ENCODE measurements around the gene CNTNAP4. TPM values are rescaled to one million over a fixed set of nuclear protein-coding genes. Genes with fewer than 3 reads are reported as not detected.

Gene CNTNAP4
- total and polyA plus RNA-seq, 2 experiments from 2014 or later: 0.64 to 1.1 TPM

DNA sequence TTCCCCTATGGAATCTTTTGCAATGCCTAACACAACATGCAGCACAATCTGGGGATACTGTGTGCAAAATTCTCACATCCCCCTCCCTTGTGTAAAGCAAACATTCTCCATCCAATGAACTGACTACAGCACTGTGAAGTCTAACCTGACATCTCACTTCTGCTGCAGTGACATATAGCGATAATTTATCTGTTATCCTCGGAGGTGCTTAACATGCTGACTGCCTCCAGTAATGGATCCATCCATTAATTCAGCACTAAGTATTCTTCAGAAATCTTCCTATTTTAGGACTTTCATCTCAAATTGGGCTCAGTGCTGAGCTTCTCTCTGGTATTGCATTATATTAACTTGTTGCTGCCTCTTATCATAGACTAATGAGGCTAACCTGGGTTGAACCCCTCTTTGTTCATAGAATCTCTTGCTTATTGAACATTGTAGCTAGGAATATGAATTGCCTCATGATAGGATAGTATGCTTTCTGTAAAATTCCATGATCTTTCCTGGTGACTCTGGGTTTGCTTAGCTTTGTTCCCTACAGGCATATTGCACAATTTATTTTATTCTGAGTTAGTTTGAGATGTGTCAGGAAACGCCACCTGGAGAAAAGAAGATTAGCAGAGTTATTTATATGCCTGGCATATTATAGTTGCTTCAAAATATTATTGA lies 187.9 kb downstream of the CNTNAP4 start:
- Histone ChIP-seq H3K27ac (no peak overlapping the region), H3K36me3 (replicated peaks; ENCODE audit: insufficient read depth, low read depth) (no peaks in the 10 kb centered on the region), H2AFZ (no peak overlapping the region), H3K9me3 (ENCODE audit: low read depth) (no peaks in the 10 kb centered on the region), H3K27me3 (no peaks in the 10 kb centered on the region), H4K20me1 (ENCODE audit: insufficient read depth, poor library complexity, severe bottlenecking) (no peaks in the 10 kb centered on the region), H3K4me1 (ENCODE audit: insufficient read depth) (no peaks in the 10 kb centered on the region), H3K4me3 (no peak overlapping the region), H3K4me2 (no peak overlapping the region), H3K9me2 (replicated peaks; ENCODE audit: insufficient read depth) (no peaks in the 10 kb centered on the region), H3K79me2 (no peaks in the 10 kb centered on the region)
- 77% methylated on average over 3 of the region's 3 CpGs for WGBS (ENCODE audit: low lambda C conversion rate, missing lambda C conversion rate)
- no peak for DNase-seq (ENCODE audit: low spot score)
- TF ChIP-seq EZH2 (IDR thresholded peaks at IDR 0.05; ENCODE audit: borderline replicate concordance) (no peak), EZH2phosphoT487 (IDR thresholded peaks at IDR 0.05; ENCODE audit: low read depth, severe bottlenecking, unreplicated experiment) (no peak)
- TF ChIP-seq, protein P1, sequence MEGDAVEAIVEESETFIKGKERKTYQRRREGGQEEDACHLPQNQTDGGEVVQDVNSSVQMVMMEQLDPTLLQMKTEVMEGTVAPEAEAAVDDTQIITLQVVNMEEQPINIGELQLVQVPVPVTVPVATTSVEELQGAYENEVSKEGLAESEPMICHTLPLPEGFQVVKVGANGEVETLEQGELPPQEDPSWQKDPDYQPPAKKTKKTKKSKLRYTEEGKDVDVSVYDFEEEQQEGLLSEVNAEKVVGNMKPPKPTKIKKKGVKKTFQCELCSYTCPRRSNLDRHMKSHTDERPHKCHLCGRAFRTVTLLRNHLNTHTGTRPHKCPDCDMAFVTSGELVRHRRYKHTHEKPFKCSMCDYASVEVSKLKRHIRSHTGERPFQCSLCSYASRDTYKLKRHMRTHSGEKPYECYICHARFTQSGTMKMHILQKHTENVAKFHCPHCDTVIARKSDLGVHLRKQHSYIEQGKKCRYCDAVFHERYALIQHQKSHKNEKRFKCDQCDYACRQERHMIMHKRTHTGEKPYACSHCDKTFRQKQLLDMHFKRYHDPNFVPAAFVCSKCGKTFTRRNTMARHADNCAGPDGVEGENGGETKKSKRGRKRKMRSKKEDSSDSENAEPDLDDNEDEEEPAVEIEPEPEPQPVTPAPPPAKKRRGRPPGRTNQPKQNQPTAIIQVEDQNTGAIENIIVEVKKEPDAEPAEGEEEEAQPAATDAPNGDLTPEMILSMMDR (IDR thresholded peaks at IDR 0.05; ENCODE audit: poor library complexity): no peak

DNA sequence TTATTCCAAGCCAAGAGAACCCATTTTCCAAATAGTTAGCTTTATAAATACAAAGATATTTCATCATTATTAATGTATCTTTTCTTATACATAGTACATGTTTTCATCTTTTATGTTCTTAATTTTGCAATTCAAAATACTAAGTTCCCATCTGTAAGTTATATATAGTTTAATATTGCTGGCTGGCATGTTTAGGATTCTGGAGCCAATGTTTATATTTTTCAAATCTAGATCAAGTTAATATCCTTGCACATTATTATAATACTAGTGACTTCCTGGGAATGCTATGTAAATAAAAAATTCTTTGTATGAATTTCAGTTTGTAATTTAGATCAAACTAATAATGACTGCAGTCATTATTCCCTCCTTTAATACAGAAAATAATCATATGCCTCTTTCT lies 189.7 kb downstream of the CNTNAP4 start:
- no peak for DNase-seq (ENCODE audit: low spot score)
- no peak overlapping the region for H2AFZ ChIP-seq
- H3K27me3 ChIP-seq: no peaks in the 10 kb centered on the region

DNA sequence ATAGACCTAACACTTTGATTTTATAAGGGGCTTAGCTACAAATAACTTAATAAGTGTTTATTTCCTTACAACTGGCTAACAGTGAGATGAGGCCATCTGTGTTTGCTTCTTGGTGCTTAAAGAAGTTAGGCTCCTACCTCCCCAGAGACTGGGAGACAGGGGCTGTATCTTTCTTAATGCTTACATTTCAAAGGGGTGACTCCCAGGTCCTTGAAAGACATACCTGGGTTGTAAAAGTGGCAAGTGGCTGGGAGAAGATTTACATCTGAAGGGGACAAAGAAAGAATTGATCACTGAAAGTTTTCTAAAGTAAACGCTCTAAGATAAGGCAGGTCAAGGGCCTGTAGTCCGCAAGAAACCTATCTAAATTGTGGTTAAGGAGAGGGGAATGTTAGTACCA lies 196.8 kb downstream of the CNTNAP4 start:
- TF ChIP-seq EZH2phosphoT487 (IDR thresholded peaks at IDR 0.05; ENCODE audit: low read depth, severe bottlenecking, unreplicated experiment) (no peak), EZH2 (IDR thresholded peaks at IDR 0.05; ENCODE audit: borderline replicate concordance) (no peak)
- TF ChIP-seq, protein P1 (IDR thresholded peaks at IDR 0.05; ENCODE audit: poor library complexity): no peak
- 48% methylated on average over 2 of the region's 2 CpGs for WGBS (ENCODE audit: low lambda C conversion rate, missing lambda C conversion rate)
- no peaks in the 10 kb centered on the region for H3K27me3 ChIP-seq

More for the DNA sequence above, 189.7 kb downstream of the CNTNAP4 start:
- Histone ChIP-seq H3K4me1 (ENCODE audit: insufficient read depth) (no peaks in the 10 kb centered on the region), H3K4me3 (no peak overlapping the region), H4K20me1 (ENCODE audit: insufficient read depth, poor library complexity, severe bottlenecking) (no peaks in the 10 kb centered on the region), H3K79me2 (no peaks in the 10 kb centered on the region), H3K4me2 (no peak overlapping the region), H3K36me3 (replicated peaks; ENCODE audit: insufficient read depth, low read depth) (no peaks in the 10 kb centered on the region), H3K27ac (no peak overlapping the region), H3K9me3 (ENCODE audit: low read depth) (no peaks in the 10 kb centered on the region), H3K9me2 (replicated peaks; ENCODE audit: insufficient read depth) (no peaks in the 10 kb centered on the region)
- TF ChIP-seq EZH2phosphoT487 (IDR thresholded peaks at IDR 0.05; ENCODE audit: low read depth, severe bottlenecking, unreplicated experiment): no peak
- TF ChIP-seq EZH2 (IDR thresholded peaks at IDR 0.05; ENCODE audit: borderline replicate concordance): no peak
- TF ChIP-seq, protein P1 (IDR thresholded peaks at IDR 0.05; ENCODE audit: poor library complexity): no peak

More for the DNA sequence above, 196.8 kb downstream of the CNTNAP4 start:
- Histone ChIP-seq H3K79me2 (no peaks in the 10 kb centered on the region), H3K4me2 (no peak overlapping the region), H4K20me1 (ENCODE audit: insufficient read depth, poor library complexity, severe bottlenecking) (no peaks in the 10 kb centered on the region), H3K4me1 (ENCODE audit: insufficient read depth) (no peaks in the 10 kb centered on the region), H3K36me3 (replicated peaks; ENCODE audit: insufficient read depth, low read depth) (no peaks in the 10 kb centered on the region), H3K27ac (no peak overlapping the region), H2AFZ (no peak overlapping the region), H3K9me2 (replicated peaks; ENCODE audit: insufficient read depth) (no peaks in the 10 kb centered on the region), H3K9me3 (ENCODE audit: low read depth) (no peaks in the 10 kb centered on the region), H3K4me3 (no peak overlapping the region)
- DNase-seq (ENCODE audit: low spot score): no peak
